Mesenteric fat pad (tissue), 1 donor: ENCODE measurements around the gene CEP57L1. TPM values are rescaled to one million over a fixed set of nuclear protein-coding genes. Genes with fewer than 3 reads are reported as not detected.

Source experiments
- total RNA-seq: library from RNA; stranded (reverse); fragmentation: NEBNext Ultra II Directional; extraction: Animal tissue kit (Norgen Biotek cat#: 25700); gene quantifications from one replicate; pipeline ENCODE4 v1.2.1, GENCODE V29; 2021
- donor health status: DM: yes; HTN: yes; CAD: no.

CEP57L1 gene
- total RNA-seq, 1 donor from 2014 or later, result 14.2 TPM

Other genes with a start within 250 kb of the CEP57L1 start
- gene ARMC2, start 247.1 kb upstream of the CEP57L1 start, total RNA-seq, result 10.0 TPM
- 42.8 TPM for gene SESN1, start 661 bp upstream of the CEP57L1 start, total RNA-seq